ENCODE results near the gene KLHL4. TPM values are rescaled to one million over a fixed set of nuclear protein-coding genes. Genes with fewer than 3 reads are reported as not detected.

Gene KLHL4
- polyA plus RNA-seq, 2 of the 4 experiments (the other 2 are of a cell fraction): 3.7 to 9.8 TPM

- Histone ChIP-seq H3K27ac (no peak overlapping the region), H3K9me3 (no peaks in the 10 kb centered on the region), H3K4me3 (no peak overlapping the region), H3K4me2 (no peak overlapping the region), H3K4me1 (no peaks in the 10 kb centered on the region)
- 64% methylated on average over 6 of the region's 6 CpGs for WGBS (ENCODE audit: missing lambda C conversion rate)
- ATAC-seq (no peak), DNase-seq (ENCODE audit: low read depth in 1 of 2, low spot score in 1 of 2) (no peak), FAIRE-seq (peak; percentile 63)
- TF ChIP-seq E2F6 (IDR thresholded peaks at IDR 0.05; ENCODE audit: borderline replicate concordance, low read depth) (no peak), FOSB (CRISPR knock-in tag; IDR thresholded peaks at IDR 0.05) (no peak), REST (IDR thresholded peaks at IDR 0.05) (no peak), NR3C1 (IDR thresholded peaks at IDR 0.05) (no peak), EHMT2 (IDR thresholded peaks at IDR 0.05; ENCODE audit: low read depth) (no peak), CHD2 (IDR thresholded peaks at IDR 0.05; ENCODE audit: low read length, partially characterized antibody) (no peak), MAZ (IDR thresholded peaks at IDR 0.05; ENCODE audit: borderline replicate concordance, low read depth, low read length) (no peak), ZC3H11A (IDR thresholded peaks at IDR 0.05) (no peak), ATOH8 (CRISPR knock-in tag; IDR thresholded peaks at IDR 0.05; ENCODE audit: low read depth) (no peak), CBX2 (IDR thresholded peaks at IDR 0.05; ENCODE audit: borderline replicate concordance, low read depth) (no peak), USF2 (IDR thresholded peaks at IDR 0.05) (no peak), HOXA7 (CRISPR knock-in tag; IDR thresholded peaks at IDR 0.05) (no peak), HEYL (CRISPR knock-in tag; IDR thresholded peaks at IDR 0.05) (no peak), BCL3 (IDR thresholded peaks at IDR 0.05) (no peak)
- TF ChIP-seq, protein P1, sequence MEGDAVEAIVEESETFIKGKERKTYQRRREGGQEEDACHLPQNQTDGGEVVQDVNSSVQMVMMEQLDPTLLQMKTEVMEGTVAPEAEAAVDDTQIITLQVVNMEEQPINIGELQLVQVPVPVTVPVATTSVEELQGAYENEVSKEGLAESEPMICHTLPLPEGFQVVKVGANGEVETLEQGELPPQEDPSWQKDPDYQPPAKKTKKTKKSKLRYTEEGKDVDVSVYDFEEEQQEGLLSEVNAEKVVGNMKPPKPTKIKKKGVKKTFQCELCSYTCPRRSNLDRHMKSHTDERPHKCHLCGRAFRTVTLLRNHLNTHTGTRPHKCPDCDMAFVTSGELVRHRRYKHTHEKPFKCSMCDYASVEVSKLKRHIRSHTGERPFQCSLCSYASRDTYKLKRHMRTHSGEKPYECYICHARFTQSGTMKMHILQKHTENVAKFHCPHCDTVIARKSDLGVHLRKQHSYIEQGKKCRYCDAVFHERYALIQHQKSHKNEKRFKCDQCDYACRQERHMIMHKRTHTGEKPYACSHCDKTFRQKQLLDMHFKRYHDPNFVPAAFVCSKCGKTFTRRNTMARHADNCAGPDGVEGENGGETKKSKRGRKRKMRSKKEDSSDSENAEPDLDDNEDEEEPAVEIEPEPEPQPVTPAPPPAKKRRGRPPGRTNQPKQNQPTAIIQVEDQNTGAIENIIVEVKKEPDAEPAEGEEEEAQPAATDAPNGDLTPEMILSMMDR (IDR thresholded peaks at IDR 0.05): no peak
- CTCF ChIA-PET: interaction anchor here (0.6 kb wide), 1 partner anchor 267 kb away, joined by 3 read pairs; no protein-coding TSS in a partner anchor
- POLR2A ChIA-PET: no interaction called here
Measured at GRCh38 chrX:87661761-87662160, 144.2 kb downstream of the KLHL4 start.

DNA sequence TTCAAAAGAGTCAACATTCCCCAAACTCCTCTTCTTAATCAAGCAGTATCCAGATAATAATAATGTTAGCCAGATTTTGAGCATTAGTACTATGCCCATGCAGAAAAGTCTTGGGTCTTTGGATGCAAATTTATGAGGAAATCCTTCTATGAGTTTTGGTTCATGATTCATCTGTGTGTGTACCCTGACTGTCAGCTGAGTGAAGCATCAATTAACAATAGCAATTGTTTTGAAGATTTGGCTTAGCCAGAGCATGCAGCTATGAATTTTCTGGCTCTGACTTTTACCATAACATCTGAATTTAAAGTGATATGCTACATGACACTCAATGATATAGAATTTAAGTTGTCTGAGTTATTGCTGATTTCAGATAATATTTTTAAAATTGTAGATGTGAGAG lies 145.8 kb downstream of the KLHL4 start:
- POLR2A ChIA-PET: no interaction called here
- no peak for FAIRE-seq
- Histone ChIP-seq H3K9me3 (no peaks in the 10 kb centered on the region), H3K27ac (no peak overlapping the region), H3K4me2 (no peak overlapping the region), H3K4me1 (no peaks in the 10 kb centered on the region), H3K4me3 (no peak overlapping the region)
- CTCF ChIA-PET: interaction anchor here (0.9 to 1.1 kb wide), 2 partner anchors 179 to 324 kb away, joined by 3 read pairs; no protein-coding TSS in a partner anchor
- DNase-seq (ENCODE audit: low read depth in 1 of 2, low spot score in 1 of 2): no peak
- TF ChIP-seq BCL3 (IDR thresholded peaks at IDR 0.05) (no peak), CHD4 (IDR thresholded peaks at IDR 0.05; ENCODE audit: borderline replicate concordance) (no peak)
- TF ChIP-seq, protein P2, sequence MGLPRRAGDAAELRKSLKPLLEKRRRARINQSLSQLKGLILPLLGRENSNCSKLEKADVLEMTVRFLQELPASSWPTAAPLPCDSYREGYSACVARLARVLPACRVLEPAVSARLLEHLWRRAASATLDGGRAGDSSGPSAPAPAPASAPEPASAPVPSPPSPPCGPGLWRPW (IDR thresholded peaks at IDR 0.05): no peak
- TF ChIP-seq, protein P3, sequence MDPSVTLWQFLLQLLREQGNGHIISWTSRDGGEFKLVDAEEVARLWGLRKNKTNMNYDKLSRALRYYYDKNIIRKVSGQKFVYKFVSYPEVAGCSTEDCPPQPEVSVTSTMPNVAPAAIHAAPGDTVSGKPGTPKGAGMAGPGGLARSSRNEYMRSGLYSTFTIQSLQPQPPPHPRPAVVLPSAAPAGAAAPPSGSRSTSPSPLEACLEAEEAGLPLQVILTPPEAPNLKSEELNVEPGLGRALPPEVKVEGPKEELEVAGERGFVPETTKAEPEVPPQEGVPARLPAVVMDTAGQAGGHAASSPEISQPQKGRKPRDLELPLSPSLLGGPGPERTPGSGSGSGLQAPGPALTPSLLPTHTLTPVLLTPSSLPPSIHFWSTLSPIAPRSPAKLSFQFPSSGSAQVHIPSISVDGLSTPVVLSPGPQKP (IDR thresholded peaks at IDR 0.05; ENCODE audit: low read depth, low read length): no peak
- no peak for ATAC-seq

Measured in A549 (cell line).